ENCODE measurements around the gene RAB6B.

GRCh38 chr3:133939463-133939835 lies 43.8 kb upstream of the RAB6B start:
- TF ChIP-seq CTCF (conservative IDR thresholded peaks at IDR 0.05) (no peak), EZH2 (IDR thresholded peaks at IDR 0.05; ENCODE audit: low read depth) (no peak)

Data from PC-9 (cell line).